SK-N-SH treated with all-trans-retinoic acid at 6 μM for 48 hours (cell line): ENCODE results near the gene OVOL2.

Experiments
- ATAC-seq: fragments of 200-7000 bp; cut with Tn5 transposase; 3 replicates; pipeline ENCODE4 v1.9.1; 2020; ENCODE audit warnings: mild to moderate bottlenecking, moderate library complexity
- ARNTL ChIP-seq: fragments of 450-650 bp; formaldehyde crosslinking; IDR thresholded peaks from 2 replicates; pipeline ENCODE4 v1.5.0; 2020; ENCODE audit warnings: low read depth, mild to moderate bottlenecking, moderate library complexity, borderline replicate concordance
- ESRRG ChIP-seq: fragments of 250-450 bp; sonication (Bioruptor Pico); IDR thresholded peaks from 2 replicates; pipeline ENCODE4 v1.6.1; 2021; ENCODE audit warnings: mild to moderate bottlenecking
- ISL1 ChIP-seq: fragments of 250-450 bp; sonication (Bioruptor Pico); IDR thresholded peaks from 2 replicates; pipeline ENCODE4 v2.1.2; 2022; ENCODE audit warnings: mild to moderate bottlenecking, moderate library complexity
- SNAI2 ChIP-seq: fragments of 250-450 bp; sonication (Bioruptor Pico); IDR thresholded peaks from 2 replicates; pipeline ENCODE4 v1.5.0; 2020; ENCODE audit warnings: mild to moderate bottlenecking, moderate library complexity
- ZC3H10 ChIP-seq: fragments of 250-450 bp; sonication (Bioruptor Pico); IDR thresholded peaks from 2 replicates; pipeline ENCODE4 v1.5.1; 2021; ENCODE audit warnings: mild to moderate bottlenecking, moderate library complexity
- ZFP3 ChIP-seq: fragments of 250-450 bp; sonication (Bioruptor Pico); IDR thresholded peaks from 2 replicates; pipeline ENCODE4 v1.5.0; 2020; ENCODE audit warnings: mild to moderate bottlenecking, moderate library complexity

The OVOL2 gene

DNA sequence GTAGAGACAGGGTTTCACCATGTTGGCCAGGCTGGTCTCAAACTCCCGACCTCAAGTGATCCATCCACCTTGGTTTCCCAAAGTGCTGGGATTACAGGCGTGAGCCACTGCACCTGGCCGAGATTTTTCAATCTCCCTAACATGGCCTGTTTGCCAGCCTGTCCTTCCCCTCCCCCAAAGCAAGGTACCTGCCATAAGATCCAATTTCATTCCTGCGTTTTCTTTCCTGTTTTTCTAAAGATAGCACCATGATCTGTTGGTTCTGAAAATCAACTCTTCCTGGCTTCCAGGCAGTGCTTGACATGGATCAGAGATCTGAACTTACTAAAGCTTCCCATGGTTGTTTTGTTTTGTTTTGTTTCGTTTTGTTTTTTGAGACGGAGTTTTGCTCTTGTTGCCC, 81.4 kb downstream of the OVOL2 start:
- ATAC-seq: no peak

More for the DNA sequence above, 81.4 kb downstream of the OVOL2 start:
- TF ChIP-seq ESRRG (CRISPR knock-in tag) (no peak), SNAI2 (CRISPR knock-in tag) (no peak), ZC3H10 (CRISPR knock-in tag) (no peak), ISL1 (CRISPR knock-in tag) (no peak), ARNTL (CRISPR knock-in tag) (no peak), ZFP3 (CRISPR knock-in tag) (no peak)
